ENCODE data around the gene KRTAP22-1.

- TF ChIP-seq POLR2AphosphoS5 (IDR thresholded peaks at IDR 0.05) (no peak), CTCF (IDR thresholded peaks at IDR 0.05) (no peak), EP300 (IDR thresholded peaks at IDR 0.05; ENCODE audit: low read depth) (no peak), POLR2A (IDR thresholded peaks at IDR 0.05) (no peak)
Observed at GRCh38 chr21:30592140-30592539, 8.7 kb upstream of the KRTAP22-1 start, which contains the start of gene KRTAP6-3.

Data from transverse colon (tissue), 4 donors.